Type B pancreatic cell (in vitro differentiated cells): ENCODE data around the gene CNMD. TPM values are rescaled to one million over a fixed set of nuclear protein-coding genes. Genes with fewer than 3 reads are reported as not detected.

ENCODE experiments used
- DNase-seq: peaks from one replicate; pipeline ENCODE4 v3.0.0; 2021; ENCODE audit warnings: mixed read lengths; ENCODE audit not compliant: unreplicated experiment; ENCODE audit errors: extremely low spot score
- H3K27ac Mint-ChIP-seq: 2 replicates; pipeline ENCODE4 v1.8.0; 2021; ENCODE audit warnings: mild to moderate bottlenecking, mixed read lengths
- H3K27me3 Mint-ChIP-seq: 2 replicates; pipeline ENCODE4 v1.8.0; 2021; ENCODE audit warnings: mixed read lengths
- H3K36me3 Mint-ChIP-seq: 2 replicates; pipeline ENCODE4 v1.8.0; 2021; ENCODE audit warnings: mixed read lengths
- H3K4me1 Mint-ChIP-seq: one replicate; pipeline ENCODE4 v1.8.0; 2021; ENCODE audit warnings: mixed read lengths; ENCODE audit not compliant: unreplicated experiment
- H3K4me3 Mint-ChIP-seq: 2 replicates; pipeline ENCODE4 v1.8.0; 2021; ENCODE audit warnings: mild to moderate bottlenecking, mixed read lengths
- H3K9me3 Mint-ChIP-seq: 2 replicates; pipeline ENCODE4 v1.8.0; 2021; ENCODE audit warnings: mixed read lengths
- total RNA-seq: library from RNA; stranded (reverse); gene quantifications from 2 replicates; pipeline ENCODE4 v1.2.1, GENCODE V29; 2021; ENCODE audit warnings: low replicate concordance
- TF ChIP-seq, protein P1 (sequence below): fragments of 200-600 bp; sonication (generic); conservative IDR thresholded peaks from 2 replicates; pipeline ENCODE4 v1.5.0; 2021; ENCODE audit warnings: antibody characterized with exemption, mild to moderate bottlenecking

Gene CNMD
- total RNA-seq, 1 donor from 2014 or later = 0.75 TPM

- Mint-ChIP-seq H3K4me1 (no peaks in the 10 kb centered on the region), H3K27ac (no peak overlapping the region), H3K36me3 (no peaks in the 10 kb centered on the region), H3K27me3 (peaks cover 9% of the 10 kb centered on the region), H3K4me3 (no peak overlapping the region), H3K9me3 (no peaks in the 10 kb centered on the region)
- DNase-seq = no peak
- TF ChIP-seq, protein P1, sequence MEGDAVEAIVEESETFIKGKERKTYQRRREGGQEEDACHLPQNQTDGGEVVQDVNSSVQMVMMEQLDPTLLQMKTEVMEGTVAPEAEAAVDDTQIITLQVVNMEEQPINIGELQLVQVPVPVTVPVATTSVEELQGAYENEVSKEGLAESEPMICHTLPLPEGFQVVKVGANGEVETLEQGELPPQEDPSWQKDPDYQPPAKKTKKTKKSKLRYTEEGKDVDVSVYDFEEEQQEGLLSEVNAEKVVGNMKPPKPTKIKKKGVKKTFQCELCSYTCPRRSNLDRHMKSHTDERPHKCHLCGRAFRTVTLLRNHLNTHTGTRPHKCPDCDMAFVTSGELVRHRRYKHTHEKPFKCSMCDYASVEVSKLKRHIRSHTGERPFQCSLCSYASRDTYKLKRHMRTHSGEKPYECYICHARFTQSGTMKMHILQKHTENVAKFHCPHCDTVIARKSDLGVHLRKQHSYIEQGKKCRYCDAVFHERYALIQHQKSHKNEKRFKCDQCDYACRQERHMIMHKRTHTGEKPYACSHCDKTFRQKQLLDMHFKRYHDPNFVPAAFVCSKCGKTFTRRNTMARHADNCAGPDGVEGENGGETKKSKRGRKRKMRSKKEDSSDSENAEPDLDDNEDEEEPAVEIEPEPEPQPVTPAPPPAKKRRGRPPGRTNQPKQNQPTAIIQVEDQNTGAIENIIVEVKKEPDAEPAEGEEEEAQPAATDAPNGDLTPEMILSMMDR = no peak
These were observed 20.5 kb upstream of the CNMD start for GRCh38 chr13:52760077-52760476.

DNA sequence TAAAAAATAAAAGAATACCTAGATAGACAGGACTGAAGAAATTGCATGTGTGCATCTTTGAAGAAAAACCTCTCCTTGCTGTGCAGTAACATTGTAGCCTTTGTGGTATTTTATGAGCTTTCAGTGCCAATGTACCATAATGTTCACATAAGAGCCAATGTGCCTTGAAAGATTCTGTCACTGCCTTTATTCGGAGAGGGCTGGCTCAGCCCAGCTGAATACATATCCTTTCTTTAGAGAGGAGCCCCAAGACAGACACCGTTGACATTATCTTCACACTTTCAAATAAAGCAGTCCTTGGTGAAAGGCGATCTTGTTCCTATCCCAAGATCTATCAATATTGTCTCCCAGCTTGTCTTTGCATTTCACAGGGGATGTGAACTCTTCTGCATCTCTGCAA, 18.5 kb upstream of the CNMD start:
- no peak overlapping the region for H3K27ac Mint-ChIP-seq
- no peaks in the 10 kb centered on the region for H3K4me1 Mint-ChIP-seq
- DNase-seq = no peak
- H3K4me3 Mint-ChIP-seq = no peak overlapping the region
- no peaks in the 10 kb centered on the region for H3K36me3 Mint-ChIP-seq
- TF ChIP-seq, protein P1 = no peak
- H3K27me3 Mint-ChIP-seq = peaks cover 12% of the 10 kb centered on the region
- no peaks in the 10 kb centered on the region for H3K9me3 Mint-ChIP-seq

- Mint-ChIP-seq H3K4me3 (no peak overlapping the region), H3K9me3 (no peaks in the 10 kb centered on the region), H3K27me3 (peaks cover 48% of the 10 kb centered on the region), H3K27ac (no peak overlapping the region), H3K36me3 (no peaks in the 10 kb centered on the region), H3K4me1 (no peaks in the 10 kb centered on the region)
- DNase-seq = no peak
- TF ChIP-seq, protein P1 = no peak
These were observed 11.6 kb upstream of the CNMD start for GRCh38 chr13:52751196-52751595.

DNA sequence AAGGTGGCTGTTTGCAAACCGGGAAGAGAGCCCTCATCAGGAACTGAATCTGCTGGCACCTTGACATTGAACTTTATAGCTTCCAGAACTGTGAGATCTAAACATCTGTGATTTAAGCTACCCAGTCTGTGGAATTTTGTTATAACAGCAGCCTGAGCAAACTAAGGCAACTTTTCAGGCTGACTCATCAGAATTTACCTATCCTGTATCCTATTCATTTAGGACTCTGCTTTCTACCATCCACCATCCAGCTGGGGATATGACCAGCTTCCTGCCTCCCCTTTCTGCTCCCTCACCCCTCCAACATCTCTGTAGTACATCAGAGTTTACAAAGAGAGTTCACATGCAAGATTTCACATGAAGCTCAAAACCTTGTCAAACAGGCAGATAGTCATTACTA, 11.1 kb upstream of the CNMD start:
- Mint-ChIP-seq H3K27ac (no peak overlapping the region), H3K36me3 (no peaks in the 10 kb centered on the region), H3K4me1 (no peaks in the 10 kb centered on the region), H3K27me3 (peaks cover 50% of the 10 kb centered on the region), H3K9me3 (no peaks in the 10 kb centered on the region), H3K4me3 (no peak overlapping the region)
- no peak for DNase-seq
- TF ChIP-seq, protein P1 = no peak

DNA sequence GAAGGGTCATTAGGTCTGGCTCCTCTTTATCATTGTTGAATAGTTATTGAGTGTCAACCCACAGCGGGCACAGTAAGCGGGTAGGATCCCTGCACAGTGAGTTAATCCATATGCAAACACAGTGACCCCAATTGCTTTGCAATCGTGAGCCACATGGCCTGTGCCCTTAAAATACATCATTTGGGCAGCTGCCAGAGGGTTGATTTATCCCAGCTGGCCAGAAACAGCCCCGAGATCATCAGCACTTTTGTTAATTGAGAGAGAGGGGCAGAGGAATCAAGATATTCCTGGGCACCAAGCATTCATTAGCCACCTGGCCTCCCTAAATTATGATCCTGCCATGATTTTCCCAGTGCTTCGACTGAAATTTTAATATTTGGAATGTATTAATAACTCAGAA, 9.8 kb upstream of the CNMD start:
- DNase-seq = no peak
- no peak overlapping the region for H3K4me3 Mint-ChIP-seq
- H3K27ac Mint-ChIP-seq = no peak overlapping the region
- no peaks in the 10 kb centered on the region for H3K36me3 Mint-ChIP-seq
- H3K27me3 Mint-ChIP-seq = peaks cover 58% of the 10 kb centered on the region
- TF ChIP-seq, protein P1 = no peak
- H3K4me1 Mint-ChIP-seq = no peaks in the 10 kb centered on the region
- no peaks in the 10 kb centered on the region for H3K9me3 Mint-ChIP-seq

DNA sequence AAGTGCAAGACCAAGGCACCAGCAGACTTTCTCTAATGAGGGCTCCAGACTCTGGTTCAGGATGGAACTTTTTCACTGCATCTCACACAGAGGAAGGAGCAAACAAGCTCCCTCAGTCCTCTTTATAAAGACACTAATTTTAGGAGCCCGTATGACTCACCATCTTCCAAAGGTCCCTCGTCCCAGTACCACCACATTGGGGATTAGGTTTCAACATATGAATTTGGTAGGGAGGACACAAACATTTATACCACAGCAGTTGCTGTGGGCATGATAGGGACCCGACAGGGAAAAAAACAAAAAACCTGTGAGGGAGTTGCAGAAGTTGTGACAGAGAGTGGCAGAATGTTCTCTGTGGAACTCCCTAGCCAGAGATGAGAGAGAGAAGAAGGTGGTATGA, 6.5 kb upstream of the CNMD start:
- Mint-ChIP-seq H3K9me3 (no peaks in the 10 kb centered on the region), H3K27ac (no peak overlapping the region), H3K4me3 (no peak overlapping the region), H3K4me1 (no peaks in the 10 kb centered on the region), H3K27me3 (peaks cover 74% of the 10 kb centered on the region), H3K36me3 (no peaks in the 10 kb centered on the region)
- TF ChIP-seq, protein P1 = no peak
- DNase-seq = no peak
